Vagina (tissue), 2 donors: ENCODE measurements around the gene ATP1A4. TPM values are rescaled to one million over a fixed set of nuclear protein-coding genes. Genes with fewer than 3 reads are reported as not detected.

Source experiments
- DNase-seq, 2 donors: peaks; one replicate each; pipeline ENCODE4 v3.0.0-alpha.2; 2017; ENCODE audit errors: extremely low spot score in 2 of 2
- H3K27ac ChIP-seq: fragments of 200-600 bp; sonication (generic); one replicate; pipeline ENCODE4 v1.5.1; 2019
- H3K27me3 ChIP-seq: fragments of 200-600 bp; sonication (generic); one replicate; pipeline ENCODE4 v1.5.1; 2019
- H3K36me3 ChIP-seq, 2 donors: fragments of 200-600 bp; sonication (generic); one replicate each; pipeline ENCODE4 v1.5.1; 2017 to 2019
- H3K4me1 ChIP-seq: fragments of 200-600 bp; sonication (generic); one replicate; pipeline ENCODE4 v1.5.1; 2019
- H3K4me3 ChIP-seq, 2 donors: fragments of 200-600 bp; sonication (generic); 1 replicate in 1 of 2; 2 replicates in 1 of 2; pipeline ENCODE4 v1.5.1; 2016 to 2019
- H3K9me3 ChIP-seq: fragments of 200-600 bp; sonication (generic); one replicate; pipeline ENCODE4 v1.5.1; 2019
- CTCF ChIP-seq, 3 experiments: fragments of 450-650 bp in 2 of 3; fragments of 200-600 bp in 1 of 3; sonication (generic) in 1 of 3; IDR thresholded peaks; one replicate each; pipeline ENCODE4 v1.5.1; 2017 to 2019; ENCODE audit warnings: antibody characterized with exemption in 3 of 3, mild to moderate bottlenecking in 2 of 3, moderate library complexity in 2 of 3
- POLR2A ChIP-seq, 2 donors: fragments of 450-650 bp; IDR thresholded peaks; one replicate each; pipeline ENCODE4 v1.6.1; 2017; ENCODE audit warnings: antibody characterized with exemption in 2 of 2, mild to moderate bottlenecking in 2 of 2, moderate library complexity in 2 of 2
- POLR2AphosphoS5 ChIP-seq, 2 donors: sonication (generic); formaldehyde crosslinking; IDR thresholded peaks; one replicate each; pipeline ENCODE4 v1.9.0; 2017; ENCODE audit warnings: antibody characterized with exemption in 2 of 2, mild to moderate bottlenecking in 2 of 2, low read depth in 1 of 2; ENCODE audit not compliant: insufficient read depth in 1 of 2
- intact Hi-C: fragments of 100-400 bp; cut with DNase I; formaldehyde crosslinking; loops from one replicate; pipeline ENCODE4 v1.15.1; 2023
- total RNA-seq: library from RNA; depleted of rRNA; stranded (reverse); fragments of >200 nt; gene quantifications from one replicate; pipeline ENCODE4 v1.2.3, GENCODE V29; 2016

Gene ATP1A4
- total RNA-seq, 1 donor from 2014 or later: not detected

- Histone ChIP-seq H3K9me3 (no peaks in the 10 kb centered on the region), H3K4me1 (no peaks in the 10 kb centered on the region), H3K27me3 (no peaks in the 10 kb centered on the region), H3K4me3 (no peak overlapping the region), H3K36me3 (no peaks in the 10 kb centered on the region), H3K27ac (no peak overlapping the region)
- no peak for TF ChIP-seq POLR2AphosphoS5 (IDR thresholded peaks at IDR 0.05; ENCODE audit: insufficient read depth in 1 of 2, low read depth in 1 of 2)
- no peak for DNase-seq
- intact Hi-C loops: no loop called here
These were observed 20.9 kb upstream of the ATP1A4 start for GRCh38 chr1:160130486-160130885.

GRCh38 chr1:160130939-160131338 lies 20.5 kb upstream of the ATP1A4 start:
- H3K4me1 ChIP-seq: no peaks in the 10 kb centered on the region
- TF ChIP-seq POLR2AphosphoS5 (IDR thresholded peaks at IDR 0.05; ENCODE audit: insufficient read depth in 1 of 2, low read depth in 1 of 2) (no peak), CTCF (IDR thresholded peaks at IDR 0.05) (no peak), POLR2A (IDR thresholded peaks at IDR 0.05) (no peak)
- intact Hi-C loops: no loop called here
- H3K36me3 ChIP-seq: no peaks in the 10 kb centered on the region
- H3K4me3 ChIP-seq: no peak overlapping the region
- no peaks in the 10 kb centered on the region for H3K9me3 ChIP-seq
- no peak overlapping the region for H3K27ac ChIP-seq
- no peaks in the 10 kb centered on the region for H3K27me3 ChIP-seq
- DNase-seq: no peak

- Histone ChIP-seq H3K4me1 (no peaks in the 10 kb centered on the region), H3K27ac (no peak overlapping the region)
These were observed 19.4 kb upstream of the ATP1A4 start for GRCh38 chr1:160131803-160132565.

GRCh38 chr1:160133990-160134770 lies 17.2 kb upstream of the ATP1A4 start:
- no peak overlapping the region for H3K27ac ChIP-seq
- H3K4me1 ChIP-seq: no peaks in the 10 kb centered on the region
- TF ChIP-seq POLR2A (IDR thresholded peaks at IDR 0.05) (no peak), POLR2AphosphoS5 (IDR thresholded peaks at IDR 0.05; ENCODE audit: insufficient read depth in 1 of 2, low read depth in 1 of 2) (no peak), CTCF (IDR thresholded peaks at IDR 0.05) (no peak)
- H3K27me3 ChIP-seq: no peaks in the 10 kb centered on the region
- intact Hi-C loops: no loop called here
- no peak for DNase-seq
- H3K4me3 ChIP-seq: no peak overlapping the region
- H3K9me3 ChIP-seq: no peaks in the 10 kb centered on the region
- H3K36me3 ChIP-seq: no peaks in the 10 kb centered on the region

More at GRCh38 chr1:160131803-160132565, 19.4 kb upstream of the ATP1A4 start:
- no peaks in the 10 kb centered on the region for H3K9me3 ChIP-seq
- intact Hi-C loops: no loop called here
- no peak for TF ChIP-seq POLR2AphosphoS5 (IDR thresholded peaks at IDR 0.05; ENCODE audit: insufficient read depth in 1 of 2, low read depth in 1 of 2)
- no peak for TF ChIP-seq POLR2A (IDR thresholded peaks at IDR 0.05)
- TF ChIP-seq CTCF (IDR thresholded peaks at IDR 0.05): no peak
- DNase-seq: no peak
- H3K27me3 ChIP-seq: no peaks in the 10 kb centered on the region
- no peak overlapping the region for H3K4me3 ChIP-seq
- no peaks in the 10 kb centered on the region for H3K36me3 ChIP-seq

GRCh38 chr1:160134791-160135572 lies 16.4 kb upstream of the ATP1A4 start:
- intact Hi-C loops: no loop called here
- TF ChIP-seq POLR2AphosphoS5 (IDR thresholded peaks at IDR 0.05; ENCODE audit: insufficient read depth in 1 of 2, low read depth in 1 of 2): no peak
- TF ChIP-seq CTCF (IDR thresholded peaks at IDR 0.05): no peak
- no peak for TF ChIP-seq POLR2A (IDR thresholded peaks at IDR 0.05)
- H3K4me3 ChIP-seq: no peak overlapping the region
- H3K36me3 ChIP-seq: no peaks in the 10 kb centered on the region
- no peak for DNase-seq
- H3K27me3 ChIP-seq: no peaks in the 10 kb centered on the region
- H3K27ac ChIP-seq: no peak overlapping the region
- no peaks in the 10 kb centered on the region for H3K4me1 ChIP-seq
- no peaks in the 10 kb centered on the region for H3K9me3 ChIP-seq
